ENCODE results near the gene THAP4.

GRCh38 chr2:241660593-241661213 lies 23.7 kb upstream of the THAP4 start:
- TF ChIP-seq CTCF (IDR thresholded peaks at IDR 0.05), result no peak
- TF ChIP-seq POLR2A (IDR thresholded peaks at IDR 0.05), result no peak
- TF ChIP-seq POLR2AphosphoS5 (IDR thresholded peaks at IDR 0.05), result no peak

Measured in breast epithelium (tissue), 3 donors.